ENCODE data around the gene FLNB.

FLNB gene

DNA sequence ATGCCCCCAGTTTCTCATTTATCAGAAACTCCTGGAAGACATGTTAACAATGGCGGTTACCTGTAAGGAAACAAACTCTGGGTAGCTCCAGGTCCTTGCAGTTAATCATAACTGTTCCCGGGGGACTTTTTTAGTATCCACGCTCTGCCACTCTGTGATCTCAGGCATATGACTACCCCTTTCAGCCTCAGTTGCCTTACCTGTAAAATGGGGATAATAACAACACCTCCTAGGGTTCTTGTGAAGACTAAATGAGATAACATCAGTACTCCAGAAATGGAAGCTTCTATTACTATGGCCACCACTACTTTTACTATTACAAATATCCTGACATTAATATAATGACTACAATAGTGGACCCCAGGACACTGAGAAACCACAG, 7.1 kb upstream of the FLNB start:
- H3F3A ChIP-seq (ENCODE audit: insufficient read depth, low read length), result no peaks in the 10 kb centered on the region
- H3K27ac ChIP-seq (ENCODE audit: low read depth, low read length, poor library complexity, severe bottlenecking), result no peak overlapping the region

DNA sequence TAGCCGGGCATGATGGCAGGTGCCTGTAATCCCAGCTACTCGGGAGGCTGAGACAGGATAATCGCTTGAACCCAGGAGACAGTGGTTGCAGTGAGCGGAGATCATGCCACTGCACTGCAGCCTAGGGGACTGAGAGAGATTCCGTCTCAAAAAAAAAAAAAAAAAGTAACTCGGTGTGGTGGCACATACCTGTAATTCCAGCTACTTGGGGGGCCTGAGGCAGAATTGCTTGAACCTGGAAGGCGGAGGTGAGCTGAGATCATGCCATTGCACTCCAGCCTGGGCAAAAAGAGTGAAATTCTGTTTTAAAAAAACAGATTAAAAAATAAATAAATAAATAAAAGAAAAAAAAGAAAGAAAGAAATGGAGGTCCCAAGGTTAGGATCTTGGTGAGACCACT, 6.2 kb upstream of the FLNB start:
- Histone ChIP-seq H3K27ac (ENCODE audit: low read depth, low read length, poor library complexity, severe bottlenecking) (no peak overlapping the region), H3K79me2 (ENCODE audit: insufficient read depth, low read length) (no peaks in the 10 kb centered on the region), H3K4me2 (ENCODE audit: low read length) (no peak overlapping the region), H3K9ac (ENCODE audit: low read length) (no peak overlapping the region), H3K4me3 (ENCODE audit: low read depth, low read length, poor library complexity, severe bottlenecking) (no peak overlapping the region), H3K9me3 (ENCODE audit: low read length) (no peaks in the 10 kb centered on the region), H3K9me2 (ENCODE audit: low read depth, low read length) (no peaks in the 10 kb centered on the region), H3K36me3 (ENCODE audit: insufficient read depth, low read length) (no peaks in the 10 kb centered on the region), H4K20me1 (ENCODE audit: insufficient read depth, low read length) (no peaks in the 10 kb centered on the region), H3K4me1 (ENCODE audit: insufficient read depth, low read length, severe bottlenecking) (peaks cover 13% of the 10 kb centered on the region), H3F3A (ENCODE audit: insufficient read depth, low read length) (no peaks in the 10 kb centered on the region), H3K27me3 (ENCODE audit: insufficient read depth, low read length) (no peaks in the 10 kb centered on the region), H2AFZ (ENCODE audit: low read length) (no peak overlapping the region)
- no peak for TF ChIP-seq EZH2 (IDR thresholded peaks at IDR 0.05; ENCODE audit: borderline replicate concordance, low read length)

More for the DNA sequence above, 7.1 kb upstream of the FLNB start:
- Histone ChIP-seq H3K36me3 (ENCODE audit: insufficient read depth, low read length) (no peaks in the 10 kb centered on the region), H3K4me2 (ENCODE audit: low read length) (no peak overlapping the region), H3K9me2 (ENCODE audit: low read depth, low read length) (no peaks in the 10 kb centered on the region), H3K4me3 (ENCODE audit: low read depth, low read length, poor library complexity, severe bottlenecking) (no peak overlapping the region), H3K79me2 (ENCODE audit: insufficient read depth, low read length) (no peaks in the 10 kb centered on the region), H3K27me3 (ENCODE audit: insufficient read depth, low read length) (no peaks in the 10 kb centered on the region), H3K9me3 (ENCODE audit: low read length) (no peaks in the 10 kb centered on the region), H3K4me1 (ENCODE audit: insufficient read depth, low read length, severe bottlenecking) (peaks cover 13% of the 10 kb centered on the region), H4K20me1 (ENCODE audit: insufficient read depth, low read length) (no peaks in the 10 kb centered on the region), H2AFZ (ENCODE audit: low read length) (no peak overlapping the region), H3K9ac (ENCODE audit: low read length) (no peak overlapping the region)
- no peak for TF ChIP-seq EZH2 (IDR thresholded peaks at IDR 0.05; ENCODE audit: borderline replicate concordance, low read length)
- TF ChIP-seq, protein P1, sequence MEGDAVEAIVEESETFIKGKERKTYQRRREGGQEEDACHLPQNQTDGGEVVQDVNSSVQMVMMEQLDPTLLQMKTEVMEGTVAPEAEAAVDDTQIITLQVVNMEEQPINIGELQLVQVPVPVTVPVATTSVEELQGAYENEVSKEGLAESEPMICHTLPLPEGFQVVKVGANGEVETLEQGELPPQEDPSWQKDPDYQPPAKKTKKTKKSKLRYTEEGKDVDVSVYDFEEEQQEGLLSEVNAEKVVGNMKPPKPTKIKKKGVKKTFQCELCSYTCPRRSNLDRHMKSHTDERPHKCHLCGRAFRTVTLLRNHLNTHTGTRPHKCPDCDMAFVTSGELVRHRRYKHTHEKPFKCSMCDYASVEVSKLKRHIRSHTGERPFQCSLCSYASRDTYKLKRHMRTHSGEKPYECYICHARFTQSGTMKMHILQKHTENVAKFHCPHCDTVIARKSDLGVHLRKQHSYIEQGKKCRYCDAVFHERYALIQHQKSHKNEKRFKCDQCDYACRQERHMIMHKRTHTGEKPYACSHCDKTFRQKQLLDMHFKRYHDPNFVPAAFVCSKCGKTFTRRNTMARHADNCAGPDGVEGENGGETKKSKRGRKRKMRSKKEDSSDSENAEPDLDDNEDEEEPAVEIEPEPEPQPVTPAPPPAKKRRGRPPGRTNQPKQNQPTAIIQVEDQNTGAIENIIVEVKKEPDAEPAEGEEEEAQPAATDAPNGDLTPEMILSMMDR (IDR thresholded peaks at IDR 0.05; ENCODE audit: low read length), result no peak

DNA sequence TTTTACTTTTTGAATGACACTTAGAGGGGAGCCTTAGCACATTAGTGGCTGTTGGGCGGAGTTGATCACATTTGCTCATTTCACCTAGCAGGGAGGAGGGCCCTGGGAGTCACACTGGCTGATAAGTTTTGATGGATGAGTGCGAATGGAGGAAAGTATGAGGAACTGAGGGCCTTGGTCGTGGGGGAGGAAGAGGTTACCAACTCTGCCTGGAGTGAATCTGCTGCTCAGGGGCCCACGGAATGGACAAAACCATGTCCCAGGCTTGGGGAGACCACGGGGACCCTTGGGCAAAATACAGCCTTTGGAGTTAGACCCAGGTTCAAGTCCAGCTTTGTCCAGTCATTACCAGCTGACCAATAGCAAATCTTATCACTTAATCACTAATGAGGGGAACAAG, 5.1 kb upstream of the FLNB start:
- H3K27ac ChIP-seq (ENCODE audit: low read depth, low read length, poor library complexity, severe bottlenecking), result no peak overlapping the region
- no peaks in the 10 kb centered on the region for H3F3A ChIP-seq (ENCODE audit: insufficient read depth, low read length)
- no peak overlapping the region for H3K4me2 ChIP-seq (ENCODE audit: low read length)
- H3K4me1 ChIP-seq (ENCODE audit: insufficient read depth, low read length, severe bottlenecking), result peaks cover 13% of the 10 kb centered on the region
- H3K9me2 ChIP-seq (ENCODE audit: low read depth, low read length), result no peaks in the 10 kb centered on the region
- no peaks in the 10 kb centered on the region for H3K36me3 ChIP-seq (ENCODE audit: insufficient read depth, low read length)
- no peaks in the 10 kb centered on the region for H4K20me1 ChIP-seq (ENCODE audit: insufficient read depth, low read length)
- no peak overlapping the region for H2AFZ ChIP-seq (ENCODE audit: low read length)
- TF ChIP-seq, protein P1 (IDR thresholded peaks at IDR 0.05; ENCODE audit: low read length), result no peak
- TF ChIP-seq EZH2 (IDR thresholded peaks at IDR 0.05; ENCODE audit: borderline replicate concordance, low read length), result no peak
- no peak overlapping the region for H3K9ac ChIP-seq (ENCODE audit: low read length)
- no peaks in the 10 kb centered on the region for H3K79me2 ChIP-seq (ENCODE audit: insufficient read depth, low read length)
- no peak overlapping the region for H3K4me3 ChIP-seq (ENCODE audit: low read depth, low read length, poor library complexity, severe bottlenecking)
- no peaks in the 10 kb centered on the region for H3K9me3 ChIP-seq (ENCODE audit: low read length)
- no peaks in the 10 kb centered on the region for H3K27me3 ChIP-seq (ENCODE audit: insufficient read depth, low read length)

DNA sequence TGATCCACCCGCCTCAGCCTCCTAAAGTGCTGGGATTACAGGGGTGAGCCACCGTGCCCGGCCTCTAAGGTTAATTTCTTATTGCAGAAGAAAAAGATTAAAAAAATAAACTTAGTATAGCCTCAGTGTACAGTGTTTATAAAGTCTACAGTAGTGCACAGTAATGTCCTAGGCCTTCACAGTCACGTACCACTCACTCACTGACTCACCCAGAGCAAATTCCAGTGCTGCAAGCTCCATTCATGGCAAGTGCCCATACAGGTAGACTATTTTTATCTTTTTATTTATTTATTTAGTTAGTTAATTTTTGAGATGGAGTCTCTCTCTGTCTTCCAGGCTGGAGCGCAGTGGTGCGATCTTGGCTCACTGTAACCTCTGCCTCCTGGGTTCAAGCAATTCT, 3.2 kb upstream of the FLNB start:
- TF ChIP-seq, protein P1 (IDR thresholded peaks at IDR 0.05; ENCODE audit: low read length), result no peak
- no peak for TF ChIP-seq EZH2 (IDR thresholded peaks at IDR 0.05; ENCODE audit: borderline replicate concordance, low read length)

More for the DNA sequence above, 3.2 kb upstream of the FLNB start:
- Histone ChIP-seq H3K9ac (ENCODE audit: low read length) (no peak overlapping the region), H3K4me2 (ENCODE audit: low read length) (no peak overlapping the region), H2AFZ (ENCODE audit: low read length) (no peak overlapping the region), H3K79me2 (ENCODE audit: insufficient read depth, low read length) (no peaks in the 10 kb centered on the region), H4K20me1 (ENCODE audit: insufficient read depth, low read length) (no peaks in the 10 kb centered on the region), H3K27me3 (ENCODE audit: insufficient read depth, low read length) (no peaks in the 10 kb centered on the region), H3K9me3 (ENCODE audit: low read length) (no peaks in the 10 kb centered on the region), H3K27ac (ENCODE audit: low read depth, low read length, poor library complexity, severe bottlenecking) (no peak overlapping the region), H3K9me2 (ENCODE audit: low read depth, low read length) (no peaks in the 10 kb centered on the region), H3K4me3 (ENCODE audit: low read depth, low read length, poor library complexity, severe bottlenecking) (no peak overlapping the region), H3F3A (ENCODE audit: insufficient read depth, low read length) (no peaks in the 10 kb centered on the region), H3K36me3 (ENCODE audit: insufficient read depth, low read length) (no peaks in the 10 kb centered on the region), H3K4me1 (ENCODE audit: insufficient read depth, low read length, severe bottlenecking) (peaks cover 12% of the 10 kb centered on the region)
